HEK293 (cell line): Measurements from ENCODE around the gene PDE4D.

Source experiments
- CTCF ChIA-PET: fragments of 350-600 bp; formaldehyde crosslinking; extraction: SDS; loops from one replicate; lab custom pipeline; 2021; ENCODE audit warnings: antibody characterized with exemption; lab: Yijun Ruan, JAX
- POLR2A ChIA-PET: fragments of 300-600 bp; formaldehyde crosslinking; extraction: SDS; loops from one replicate; lab custom pipeline; 2020; ENCODE audit warnings: antibody characterized with exemption, inconsistent platforms; lab: Yijun Ruan, JAX
- H3K27ac ChIP-seq: fragments of 200-500 bp; sonication (Bioruptor generic); 2 replicates; pipeline ENCODE4 v1.5.1; 2014; ENCODE audit warnings: low read depth, low read length, control low read depth, inconsistent platforms; ENCODE audit errors: extremely low read depth
- H3K36me3 ChIP-seq, 2 experiments: fragments of 200-500 bp in 1 of 2; sonication (Bioruptor generic) in 1 of 2; 1 replicate in 1 of 2; 2 replicates in 1 of 2; pipeline ENCODE4 v1.5.1; 2014 to 2017; ENCODE audit warnings: inconsistent platforms in 2 of 2, low read length in 2 of 2; ENCODE audit not compliant: control insufficient read depth in 2 of 2, insufficient read depth in 1 of 2
- H3K4me1 ChIP-seq: fragments of 200-500 bp; sonication (Bioruptor generic); 2 replicates; pipeline ENCODE4 v1.5.1; 2014; ENCODE audit warnings: mild to moderate bottlenecking, low read length, inconsistent platforms; ENCODE audit not compliant: control insufficient read depth, insufficient read depth
- H3K4me3 ChIP-seq: 2 replicates; pipeline ENCODE4 v1.5.1; 2011; ENCODE audit warnings: low read depth, mild to moderate bottlenecking, control low read depth, low read length, moderate library complexity
- H3K9me3 ChIP-seq: fragments of 200-500 bp; sonication (Bioruptor generic); 2 replicates; pipeline ENCODE4 v1.5.1; 2014; ENCODE audit warnings: low read depth, low read length, inconsistent platforms; ENCODE audit not compliant: control insufficient read depth, insufficient read depth
- FEZF1 ChIP-seq: fragments of 450-650 bp; formaldehyde crosslinking; IDR thresholded peaks from 2 replicates; pipeline ENCODE4 v1.5.1; 2016; ENCODE audit warnings: missing biosample characterization, missing genetic modification characterization
- GLI2 ChIP-seq: fragments of 450-650 bp; formaldehyde crosslinking; IDR thresholded peaks from 2 replicates; pipeline ENCODE4; 2017; ENCODE audit warnings: missing biosample characterization, missing genetic modification characterization, low read depth, borderline replicate concordance
- HOXD13 ChIP-seq: sonication (generic); formaldehyde crosslinking; IDR thresholded peaks from 2 replicates; pipeline ENCODE4 v1.8.0; 2022; ENCODE audit warnings: missing genetic modification reagents, borderline replicate concordance
- MYNN ChIP-seq: fragments of 450-650 bp; formaldehyde crosslinking; IDR thresholded peaks from 2 replicates; pipeline ENCODE4 v1.5.1; 2016; ENCODE audit warnings: missing biosample characterization, missing genetic modification characterization, borderline replicate concordance
- REPIN1 ChIP-seq: fragments of 450-650 bp; formaldehyde crosslinking; IDR thresholded peaks from 2 replicates; pipeline ENCODE4 v1.5.1; 2017; ENCODE audit warnings: missing biosample characterization, missing genetic modification characterization, low read depth
- SP2 ChIP-seq: fragments of 450-650 bp; formaldehyde crosslinking; IDR thresholded peaks from 2 replicates; pipeline ENCODE4 v1.5.1; 2016; ENCODE audit warnings: missing biosample characterization, missing genetic modification characterization
- ZBTB1 ChIP-seq: fragments of 450-650 bp; formaldehyde crosslinking; IDR thresholded peaks from 2 replicates; pipeline ENCODE4 v1.5.1; 2016; ENCODE audit warnings: missing biosample characterization, missing genetic modification characterization
- ZBTB20 ChIP-seq: fragments of 450-650 bp; formaldehyde crosslinking; IDR thresholded peaks from 2 replicates; pipeline ENCODE4 v1.5.1; 2016; ENCODE audit warnings: missing biosample characterization, missing genetic modification characterization
- ZBTB21 ChIP-seq: fragments of 450-650 bp; formaldehyde crosslinking; IDR thresholded peaks from 2 replicates; pipeline ENCODE4 v1.5.1; 2017; ENCODE audit warnings: missing biosample characterization, missing genetic modification characterization
- ZFP41 ChIP-seq: fragments of 450-650 bp; formaldehyde crosslinking; IDR thresholded peaks from 2 replicates; pipeline ENCODE4 v1.5.1; 2016; ENCODE audit warnings: missing biosample characterization, missing genetic modification characterization, borderline replicate concordance
- ZNF133 ChIP-seq: fragments of 450-650 bp; formaldehyde crosslinking; IDR thresholded peaks from 2 replicates; pipeline ENCODE4 v1.5.1; 2016; ENCODE audit warnings: missing biosample characterization, missing genetic modification characterization
- ZNF266 ChIP-seq: fragments of 450-650 bp; formaldehyde crosslinking; IDR thresholded peaks from 2 replicates; pipeline ENCODE4 v1.5.1; 2016; ENCODE audit warnings: missing biosample characterization, missing genetic modification characterization, low read depth
- ZNF274 ChIP-seq, 2 experiments: fragments of 200-500 bp in 1 of 2; fragments of 450-650 bp in 1 of 2; sonication (Bioruptor generic) in 1 of 2; formaldehyde crosslinking in 1 of 2; IDR thresholded peaks; 2 replicates each; pipeline versions ENCODE4 v1.5.1 to v1.6.1; 2014 to 2016; ENCODE audit warnings: borderline replicate concordance in 1 of 2, inconsistent platforms in 1 of 2, low read length in 1 of 2, missing biosample characterization in 1 of 2, missing genetic modification characterization in 1 of 2
- ZNF311 ChIP-seq: fragments of 450-650 bp; formaldehyde crosslinking; IDR thresholded peaks from 2 replicates; pipeline ENCODE4 v1.5.1; 2017; ENCODE audit warnings: missing biosample characterization, missing genetic modification characterization, borderline replicate concordance
- ZNF335 ChIP-seq: fragments of 450-650 bp; formaldehyde crosslinking; conservative IDR thresholded peaks from 2 replicates; pipeline ENCODE4 v1.5.1; 2016; ENCODE audit warnings: missing biosample characterization, missing genetic modification characterization
- ZNF433 ChIP-seq: fragments of 450-650 bp; formaldehyde crosslinking; IDR thresholded peaks from 2 replicates; pipeline ENCODE4 v1.5.1; 2016; ENCODE audit warnings: missing biosample characterization, missing genetic modification characterization, low read depth
- ZNF529 ChIP-seq: fragments of 450-650 bp; formaldehyde crosslinking; IDR thresholded peaks from 2 replicates; pipeline ENCODE4 v1.5.1; 2017; ENCODE audit warnings: missing genetic modification characterization, missing biosample characterization; ENCODE audit not compliant: insufficient replicate concordance
- ZNF530 ChIP-seq: fragments of 450-650 bp; formaldehyde crosslinking; IDR thresholded peaks from 2 replicates; pipeline ENCODE4 v1.5.1; 2016; ENCODE audit warnings: low read depth, missing biosample characterization, missing genetic modification characterization
- ZNF549 ChIP-seq: fragments of 450-650 bp; IDR thresholded peaks from 2 replicates; pipeline ENCODE4 v1.5.1; 2018; ENCODE audit warnings: missing biosample characterization, missing genetic modification characterization, mild to moderate bottlenecking, inconsistent platforms, moderate library complexity
- ZNF558 ChIP-seq: fragments of 450-650 bp; formaldehyde crosslinking; IDR thresholded peaks from 2 replicates; pipeline ENCODE4 v1.5.1; 2016; ENCODE audit warnings: missing biosample characterization, missing genetic modification characterization
- ZNF585B ChIP-seq: fragments of 450-650 bp; formaldehyde crosslinking; IDR thresholded peaks from 2 replicates; pipeline ENCODE4 v1.5.1; 2016; ENCODE audit warnings: missing biosample characterization, missing genetic modification characterization
- ZNF610 ChIP-seq: fragments of 450-650 bp; formaldehyde crosslinking; IDR thresholded peaks from 2 replicates; pipeline ENCODE4 v1.5.1; 2016; ENCODE audit warnings: missing biosample characterization, missing genetic modification characterization, borderline replicate concordance
- ZNF639 ChIP-seq: fragments of 450-650 bp; formaldehyde crosslinking; IDR thresholded peaks from 2 replicates; pipeline ENCODE4 v1.5.1; 2016; ENCODE audit warnings: missing biosample characterization, missing genetic modification characterization
- ZNF654 ChIP-seq: fragments of 450-650 bp; formaldehyde crosslinking; IDR thresholded peaks from 2 replicates; pipeline ENCODE4 v1.5.1; 2016; ENCODE audit warnings: low read depth, missing biosample characterization, missing genetic modification characterization
- ZNF777 ChIP-seq: fragments of 450-650 bp; formaldehyde crosslinking; IDR thresholded peaks from 2 replicates; pipeline ENCODE4 v1.5.1; 2017; ENCODE audit warnings: missing biosample characterization, missing genetic modification characterization, borderline replicate concordance
- TF ChIP-seq, protein P1 (sequence below): fragments of 450-650 bp; formaldehyde crosslinking; IDR thresholded peaks from 2 replicates; pipeline ENCODE4 v1.5.1; 2016; ENCODE audit warnings: missing biosample characterization, missing genetic modification characterization
- TF ChIP-seq, protein P2 (sequence below): fragments of 450-650 bp; formaldehyde crosslinking; IDR thresholded peaks from 2 replicates; pipeline ENCODE4 v1.5.1; 2016; ENCODE audit warnings: missing biosample characterization, missing genetic modification characterization

PDE4D gene

GRCh38 chr5:59814537-59814872, 79.0 kb downstream of the PDE4D start:
- H3K9me3 ChIP-seq, result no peaks in the 10 kb centered on the region
- H3K4me3 ChIP-seq, result no peak overlapping the region
- CTCF ChIA-PET, result interaction anchor here (0.6 to 2.4 kb wide), 29 partner anchors 8 to 982 kb away, joined by 3 to 27 read pairs (median 4); partner anchors contain the start of gene PDE4D
- no peaks in the 10 kb centered on the region for H3K4me1 ChIP-seq
- TF ChIP-seq ZNF335 (tag by site-specific recombination), result 0 out of 2 replicates have a peak, but pooled peaks have one; percentile 48
- no peak for TF ChIP-seq ZNF530 (tag by site-specific recombination)
- POLR2A ChIA-PET, result no interaction called here
- no peak overlapping the region for H3K27ac ChIP-seq
- no peaks in the 10 kb centered on the region for H3K36me3 ChIP-seq

DNA sequence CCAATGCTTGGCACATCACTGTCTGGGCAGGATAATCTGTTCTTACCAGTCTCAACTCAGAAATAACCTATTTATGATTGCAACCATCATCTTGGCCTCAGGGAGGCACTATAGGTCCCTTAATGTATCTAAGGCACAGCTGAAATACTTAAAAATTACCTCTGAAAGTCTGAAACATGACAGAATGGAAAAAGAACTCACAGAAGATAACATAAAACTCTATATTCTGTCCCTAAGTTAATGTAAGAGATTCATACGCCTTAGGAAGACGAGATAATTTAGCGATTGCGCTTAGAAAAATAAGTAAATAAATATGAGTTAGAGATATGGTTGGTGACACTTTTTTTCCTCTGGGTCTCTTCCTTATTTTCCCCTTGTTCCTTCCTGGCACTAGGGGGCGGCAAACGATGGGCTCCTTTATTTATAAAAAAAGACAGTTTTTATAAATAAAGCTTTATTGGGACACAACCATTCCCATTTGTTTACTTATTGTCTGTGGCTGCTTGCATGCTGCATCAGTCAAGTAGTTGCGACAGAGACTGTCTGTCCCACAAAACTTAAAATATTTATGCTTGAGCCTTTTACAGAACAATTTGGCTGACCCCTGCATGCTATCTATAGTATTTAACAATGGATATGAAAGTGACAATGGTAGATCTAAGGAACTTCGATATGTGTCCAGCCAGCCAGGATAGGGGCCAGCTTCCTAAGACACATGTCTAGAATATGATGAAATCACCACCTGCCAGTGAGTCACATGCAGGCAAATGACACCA, 79.6 kb downstream of the PDE4D start:
- Histone ChIP-seq H3K36me3 (no peaks in the 10 kb centered on the region), H3K4me3 (no peak overlapping the region; the same call in 1 of the 2 replicates), H3K27ac (no peak overlapping the region), H3K4me1 (no peaks in the 10 kb centered on the region), H3K9me3 (no peaks in the 10 kb centered on the region)
- CTCF ChIA-PET, result interaction anchor here (0.7 to 2.4 kb wide), 33 partner anchors 9 to 982 kb away, joined by 3 to 27 read pairs (median 4); partner anchors contain the start of gene PDE4D
- POLR2A ChIA-PET, result no interaction called here
- TF ChIP-seq ZNF433 (tag by site-specific recombination) (no peak), ZNF654 (tag by site-specific recombination) (peak; percentile 76), GLI2 (no peak), ZNF610 (tag by site-specific recombination) (no peak), ZBTB1 (tag by site-specific recombination) (no peak), ZBTB21 (tag by site-specific recombination) (peak; percentile 12; the same call in 1 of the 2 replicates), ZNF274 (IDR thresholded peaks at IDR 0.05; ENCODE audit: low read length) (no peak), ZNF274 (tag by site-specific recombination; IDR thresholded peaks at IDR 0.05; ENCODE audit: borderline replicate concordance) (no peak), ZNF549 (tag by site-specific recombination) (no peak), ZFP41 (no peak), ZNF529 (tag by site-specific recombination) (no peak), ZNF266 (tag by site-specific recombination) (no peak), ZNF133 (no peak), ZBTB20 (tag by site-specific recombination) (no peak), REPIN1 (no peak), FEZF1 (tag by site-specific recombination) (no peak), ZNF777 (tag by site-specific recombination) (no peak), ZNF639 (tag by site-specific recombination) (no peak), ZNF311 (tag by site-specific recombination) (no peak), ZNF335 (tag by site-specific recombination) (peak; percentile 55), ZNF558 (tag by site-specific recombination) (0 out of 2 replicates have a peak, but pooled peaks have one; percentile 16), HOXD13 (CRISPR knock-in tag) (no peak), SP2 (tag by site-specific recombination) (no peak), ZNF585B (no peak), MYNN (tag by site-specific recombination) (no peak)
- TF ChIP-seq, protein P1, sequence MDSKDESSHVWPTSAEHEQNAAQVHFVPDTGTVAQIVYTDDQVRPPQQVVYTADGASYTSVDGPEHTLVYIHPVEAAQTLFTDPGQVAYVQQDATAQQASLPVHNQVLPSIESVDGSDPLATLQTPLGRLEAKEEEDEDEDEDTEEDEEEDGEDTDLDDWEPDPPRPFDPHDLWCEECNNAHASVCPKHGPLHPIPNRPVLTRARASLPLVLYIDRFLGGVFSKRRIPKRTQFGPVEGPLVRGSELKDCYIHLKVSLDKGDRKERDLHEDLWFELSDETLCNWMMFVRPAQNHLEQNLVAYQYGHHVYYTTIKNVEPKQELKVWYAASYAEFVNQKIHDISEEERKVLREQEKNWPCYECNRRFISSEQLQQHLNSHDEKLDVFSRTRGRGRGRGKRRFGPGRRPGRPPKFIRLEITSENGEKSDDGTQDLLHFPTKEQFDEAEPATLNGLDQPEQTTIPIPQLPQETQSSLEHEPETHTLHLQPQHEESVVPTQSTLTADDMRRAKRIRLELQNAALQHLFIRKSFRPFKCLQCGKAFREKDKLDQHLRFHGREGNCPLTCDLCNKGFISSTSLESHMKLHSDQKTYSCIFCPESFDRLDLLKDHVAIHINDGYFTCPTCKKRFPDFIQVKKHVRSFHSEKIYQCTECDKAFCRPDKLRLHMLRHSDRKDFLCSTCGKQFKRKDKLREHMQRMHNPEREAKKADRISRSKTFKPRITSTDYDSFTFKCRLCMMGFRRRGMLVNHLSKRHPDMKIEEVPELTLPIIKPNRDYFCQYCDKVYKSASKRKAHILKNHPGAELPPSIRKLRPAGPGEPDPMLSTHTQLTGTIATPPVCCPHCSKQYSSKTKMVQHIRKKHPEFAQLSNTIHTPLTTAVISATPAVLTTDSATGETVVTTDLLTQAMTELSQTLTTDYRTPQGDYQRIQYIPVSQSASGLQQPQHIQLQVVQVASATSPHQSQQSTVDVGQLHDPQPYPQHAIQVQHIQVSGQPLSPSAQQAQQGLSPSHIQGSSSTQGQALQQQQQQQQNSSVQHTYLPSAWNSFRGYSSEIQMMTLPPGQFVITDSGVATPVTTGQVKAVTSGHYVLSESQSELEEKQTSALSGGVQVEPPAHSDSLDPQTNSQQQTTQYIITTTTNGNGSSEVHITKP (tag by site-specific recombination), result 0 out of 2 replicates have a peak, but pooled peaks have one; percentile 15
- TF ChIP-seq, protein P2, sequence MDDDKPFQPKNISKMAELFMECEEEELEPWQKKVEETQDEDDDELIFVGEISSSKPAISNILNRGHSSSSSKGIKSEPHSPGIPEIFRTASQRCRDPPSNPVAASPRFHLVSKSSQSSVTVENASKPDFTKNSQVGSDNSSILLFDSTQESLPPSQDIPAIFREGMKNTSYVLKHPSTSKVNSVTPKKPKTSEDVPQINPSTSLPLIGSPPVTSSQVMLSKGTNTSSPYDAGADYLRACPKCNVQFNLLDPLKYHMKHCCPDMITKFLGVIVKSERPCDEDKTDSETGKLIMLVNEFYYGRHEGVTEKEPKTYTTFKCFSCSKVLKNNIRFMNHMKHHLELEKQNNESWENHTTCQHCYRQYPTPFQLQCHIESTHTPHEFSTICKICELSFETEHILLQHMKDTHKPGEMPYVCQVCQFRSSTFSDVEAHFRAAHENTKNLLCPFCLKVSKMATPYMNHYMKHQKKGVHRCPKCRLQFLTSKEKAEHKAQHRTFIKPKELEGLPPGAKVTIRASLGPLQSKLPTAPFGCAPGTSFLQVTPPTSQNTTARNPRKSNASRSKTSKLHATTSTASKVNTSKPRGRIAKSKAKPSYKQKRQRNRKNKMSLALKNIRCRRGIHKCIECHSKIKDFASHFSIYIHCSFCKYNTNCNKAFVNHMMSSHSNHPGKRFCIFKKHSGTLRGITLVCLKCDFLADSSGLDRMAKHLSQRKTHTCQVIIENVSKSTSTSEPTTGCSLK (tag by site-specific recombination), result no peak
